GOT3 (cell line): ENCODE results near the gene UBXN6.

Source experiments
- DNase-seq: peaks from one replicate; lab custom pipeline; 2025; ENCODE audit warnings: mixed read lengths; lab: John Stamatoyannopoulos, UW

Gene UBXN6

DNA sequence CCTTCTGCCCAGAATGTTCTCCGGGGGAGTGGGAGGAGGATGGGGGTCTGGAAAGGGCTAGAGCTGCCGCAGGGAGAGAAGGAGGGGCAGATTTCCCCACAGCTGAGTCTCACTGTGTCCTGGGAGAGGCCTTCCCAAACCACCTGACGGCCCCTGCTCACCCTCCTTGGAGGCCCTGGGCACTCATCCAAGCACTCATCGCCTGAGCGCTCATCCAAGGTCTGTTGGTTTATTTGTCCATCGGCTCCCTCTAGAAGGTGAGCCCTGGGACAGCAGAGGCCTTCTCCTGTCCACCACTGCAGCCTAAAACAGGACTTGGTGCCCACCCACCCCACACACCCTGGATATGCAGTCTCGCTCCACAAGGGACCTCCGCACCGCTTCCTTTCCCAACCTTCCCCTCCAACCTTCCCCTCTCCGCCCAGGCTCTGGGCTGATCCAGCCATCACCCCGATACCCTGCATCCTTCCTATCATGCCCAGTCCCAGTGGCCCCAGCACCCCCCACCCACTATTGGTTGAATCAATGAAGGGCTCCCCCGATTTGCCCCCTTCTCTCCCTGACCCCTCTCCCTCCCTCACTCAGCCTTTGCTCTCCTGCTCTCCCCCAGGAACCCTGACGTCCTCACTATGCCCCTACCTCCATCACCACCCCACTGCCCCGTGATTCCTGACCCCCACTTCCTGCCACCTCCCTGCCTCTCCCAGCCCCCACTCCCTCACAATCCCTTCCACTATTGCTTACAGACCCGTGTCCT lies 1.7 kb downstream of the UBXN6 start:
- DNase-seq: peak; percentile 19

DNA sequence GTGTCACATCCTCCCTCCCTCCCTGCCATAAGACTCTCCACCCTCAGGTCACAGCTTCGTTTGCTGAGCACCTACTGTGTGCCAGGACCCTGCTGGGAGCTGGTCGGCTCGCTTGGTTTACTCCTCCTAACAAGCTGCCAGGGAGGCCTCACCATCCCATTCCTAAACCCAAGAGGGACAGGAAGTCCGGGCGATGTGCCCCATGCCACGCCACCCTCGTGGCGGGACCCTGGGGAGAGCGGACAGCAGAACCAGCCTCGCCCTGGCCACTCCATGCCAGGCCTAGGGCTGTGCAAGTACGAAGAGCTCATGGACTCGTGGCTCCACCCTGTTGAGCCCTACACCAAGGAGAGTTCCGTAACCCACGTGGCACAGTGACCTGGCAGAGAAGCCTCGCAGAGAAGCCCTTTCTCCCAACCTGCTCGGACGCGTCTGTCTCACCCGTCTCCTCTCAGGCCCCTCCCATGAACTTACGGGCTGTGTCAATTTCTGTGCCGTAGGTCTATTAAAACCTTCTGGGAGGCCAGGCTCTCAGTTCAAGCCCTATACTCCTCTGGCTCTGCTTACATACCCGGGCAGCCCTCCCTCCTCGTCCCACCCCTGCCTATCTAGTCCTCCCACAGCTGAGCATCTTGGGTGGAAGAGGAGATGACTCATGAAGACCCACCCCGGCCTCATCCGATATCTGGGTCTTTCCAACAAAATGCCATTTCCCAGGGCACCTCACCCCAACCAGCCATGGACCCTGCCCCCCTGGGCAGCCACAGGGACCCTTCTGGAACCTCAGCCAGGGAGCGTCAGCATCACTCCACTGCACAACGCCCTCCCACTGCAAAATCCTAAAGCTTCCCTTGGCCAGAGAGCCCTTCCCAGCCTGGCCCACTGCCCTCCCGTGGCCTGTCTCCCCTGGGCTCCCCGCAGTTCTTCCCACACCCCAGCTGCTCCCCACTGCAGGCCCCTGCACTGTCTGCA lies 2.6 kb downstream of the UBXN6 start:
- no peak for DNase-seq

DNA sequence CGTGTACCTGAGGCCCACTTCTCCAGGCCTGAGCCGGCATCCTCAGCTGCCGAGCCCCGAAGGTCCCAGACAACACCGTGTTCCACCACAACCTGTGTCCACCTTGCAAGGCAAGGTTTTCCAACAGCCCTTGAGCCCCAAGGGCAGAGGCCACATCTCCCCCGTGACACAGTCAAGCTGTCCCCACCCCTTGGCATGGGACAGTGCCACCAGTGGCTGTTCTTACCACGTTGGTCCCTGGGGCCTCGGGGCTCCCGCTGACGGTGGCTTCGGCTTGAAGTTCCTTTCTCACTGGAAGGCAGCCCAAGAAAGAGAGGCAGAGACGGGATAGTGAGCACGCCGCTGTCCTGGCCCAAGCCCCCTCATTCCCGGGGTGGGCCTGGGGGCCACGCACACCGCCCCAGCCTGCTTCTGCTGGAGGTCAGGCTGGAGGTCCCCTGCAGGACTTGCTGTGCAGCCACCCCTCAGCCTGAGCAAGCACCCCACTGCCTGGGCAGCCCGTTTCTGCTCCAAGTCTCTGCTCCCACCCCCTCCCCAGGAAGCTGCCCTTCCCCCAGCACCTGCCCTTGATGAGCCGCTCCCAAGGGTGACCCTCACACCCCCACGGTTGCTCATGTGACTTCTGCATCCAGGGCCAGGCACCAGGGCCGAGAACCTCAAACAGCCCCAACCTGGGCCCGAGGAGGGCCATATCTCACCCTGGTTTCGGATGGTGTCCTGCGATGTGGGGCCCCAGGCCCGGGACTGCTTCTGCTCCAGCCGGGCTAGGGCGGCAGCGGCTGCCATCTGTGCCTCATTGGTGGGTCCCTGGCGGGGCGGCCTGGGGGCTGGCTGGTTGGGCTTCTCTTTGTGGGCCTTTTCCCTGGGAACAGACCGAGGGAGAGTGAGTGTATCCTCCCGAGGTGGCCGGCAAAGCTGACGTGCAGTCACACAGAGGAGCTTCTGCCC lies 4.1 kb downstream of the UBXN6 start:
- no peak for DNase-seq

DNA sequence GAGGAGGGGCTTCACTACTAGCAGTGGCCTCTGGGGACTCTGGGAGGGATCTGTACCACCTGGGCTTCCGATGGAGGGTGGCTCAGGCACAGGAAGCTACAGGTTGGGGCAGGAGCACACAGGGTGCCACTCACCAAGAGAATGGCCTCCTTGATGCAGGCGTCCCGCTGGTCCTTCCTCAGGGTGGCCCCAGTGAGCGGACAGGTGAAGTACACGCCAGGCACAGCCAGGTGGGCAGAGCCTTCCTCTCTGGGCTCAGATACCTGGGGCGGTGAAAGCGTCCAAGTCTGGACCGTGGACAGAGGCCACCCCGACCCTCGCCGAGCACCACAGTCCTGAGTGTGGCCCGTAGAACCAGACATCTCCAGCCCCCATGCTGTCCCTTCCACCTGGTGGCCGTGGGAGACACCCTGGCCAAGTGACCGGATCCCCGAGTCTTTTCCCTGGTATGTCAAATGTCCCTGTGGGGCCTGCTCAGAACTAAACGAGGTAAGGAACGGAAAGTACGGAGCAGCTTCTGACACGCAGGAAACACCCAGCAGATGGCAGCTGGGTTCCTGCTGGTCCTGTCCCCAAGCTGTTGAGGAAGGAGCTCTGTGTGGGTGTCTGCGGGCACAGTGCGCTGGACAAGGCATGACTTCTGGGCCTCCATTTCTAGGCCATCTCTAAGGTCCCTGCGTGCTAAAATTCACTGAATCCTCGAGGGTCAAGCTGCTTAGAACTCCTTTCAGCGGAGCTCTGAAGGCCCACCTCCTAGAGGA lies 5.2 kb downstream of the UBXN6 start:
- no peak for DNase-seq

DNA sequence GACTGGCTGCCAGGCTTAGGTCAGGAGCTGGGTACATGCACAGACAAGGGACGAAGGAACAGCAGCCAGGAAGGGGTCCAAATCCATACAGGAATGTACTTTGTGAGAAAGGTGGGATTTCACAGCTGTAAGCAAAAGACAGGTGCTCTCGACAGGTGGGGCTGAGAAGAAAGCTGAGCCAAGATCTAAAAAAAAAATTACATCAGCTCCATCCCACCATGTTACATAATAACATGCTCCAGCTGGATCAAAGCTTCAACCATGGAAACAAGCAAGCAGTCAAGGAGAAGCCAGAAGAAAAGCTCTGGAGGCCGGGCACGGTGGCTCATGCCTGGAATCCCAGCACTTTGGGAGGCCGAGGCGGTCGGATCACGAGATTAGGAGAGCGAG lies 8.0 kb downstream of the UBXN6 start:
- DNase-seq: no peak

DNA sequence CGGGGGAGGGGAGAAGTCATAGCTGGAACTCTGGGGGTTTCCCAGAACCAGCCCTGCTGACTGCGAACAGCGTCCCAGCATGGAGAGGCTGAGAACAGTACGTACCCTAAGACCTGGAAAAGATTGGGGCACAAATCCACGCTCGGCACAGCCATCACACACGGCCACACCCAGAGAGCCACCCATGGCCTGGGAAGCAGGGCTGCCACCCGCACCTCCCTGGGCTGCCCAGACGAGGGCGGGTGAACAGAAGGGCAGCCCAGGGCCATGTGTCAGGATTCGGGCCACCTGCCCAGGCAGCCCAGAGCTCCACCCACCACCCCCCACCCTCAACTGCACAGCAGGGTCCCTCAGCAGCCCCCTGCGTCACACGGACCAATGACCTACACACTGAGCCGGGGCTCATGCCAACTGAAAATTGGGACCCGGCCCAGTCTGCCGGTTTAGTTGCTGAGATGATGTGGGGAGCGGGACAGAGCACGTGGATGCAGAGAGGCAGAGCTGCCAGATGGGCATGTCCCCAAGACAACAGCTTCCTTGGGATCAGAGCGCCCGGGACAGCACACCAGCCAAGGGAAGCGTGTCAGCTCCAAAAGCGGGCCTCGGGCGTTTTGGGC lies 8.5 kb downstream of the UBXN6 start:
- no peak for DNase-seq

DNA sequence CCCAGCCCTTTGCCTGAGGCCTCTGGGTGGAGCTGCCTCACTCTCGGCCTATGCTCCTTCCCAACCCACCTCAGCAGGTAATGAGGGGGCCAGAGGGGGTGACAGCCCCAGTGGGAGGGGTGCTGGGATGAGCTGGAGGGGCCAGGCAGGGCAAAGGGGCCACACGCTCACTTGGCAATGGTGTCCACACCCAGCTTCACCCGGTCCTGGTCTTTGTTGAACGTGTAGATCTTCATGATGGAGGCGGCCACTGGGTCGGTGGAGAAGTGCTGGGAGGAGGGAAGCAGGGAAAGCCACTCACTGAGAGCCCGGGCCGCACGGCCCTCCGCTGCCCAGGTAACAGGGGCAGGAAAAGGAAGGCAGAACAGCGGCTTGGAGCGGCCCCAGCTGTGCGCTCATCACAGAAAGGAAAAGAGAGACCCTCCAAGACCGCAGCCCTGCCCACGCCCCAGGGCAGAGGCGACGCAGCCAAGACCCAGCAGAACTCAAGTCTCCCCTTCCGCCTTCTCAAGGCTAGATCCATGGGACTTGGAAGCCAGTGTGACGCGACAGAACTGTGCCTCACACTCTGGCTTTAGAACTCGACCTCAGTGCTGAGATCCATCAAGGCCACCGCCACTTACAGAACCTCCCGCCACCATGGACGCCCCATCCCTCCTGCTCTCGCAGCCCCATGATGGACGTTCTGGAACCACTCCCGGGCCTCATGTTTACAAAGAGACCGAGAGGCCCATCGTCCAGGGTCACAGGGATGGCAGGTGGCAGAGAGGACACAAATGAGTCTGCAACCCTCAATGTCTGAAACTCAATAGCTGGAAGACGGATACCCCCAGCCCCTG lies 9.2 kb downstream of the UBXN6 start:
- DNase-seq: no peak

DNA sequence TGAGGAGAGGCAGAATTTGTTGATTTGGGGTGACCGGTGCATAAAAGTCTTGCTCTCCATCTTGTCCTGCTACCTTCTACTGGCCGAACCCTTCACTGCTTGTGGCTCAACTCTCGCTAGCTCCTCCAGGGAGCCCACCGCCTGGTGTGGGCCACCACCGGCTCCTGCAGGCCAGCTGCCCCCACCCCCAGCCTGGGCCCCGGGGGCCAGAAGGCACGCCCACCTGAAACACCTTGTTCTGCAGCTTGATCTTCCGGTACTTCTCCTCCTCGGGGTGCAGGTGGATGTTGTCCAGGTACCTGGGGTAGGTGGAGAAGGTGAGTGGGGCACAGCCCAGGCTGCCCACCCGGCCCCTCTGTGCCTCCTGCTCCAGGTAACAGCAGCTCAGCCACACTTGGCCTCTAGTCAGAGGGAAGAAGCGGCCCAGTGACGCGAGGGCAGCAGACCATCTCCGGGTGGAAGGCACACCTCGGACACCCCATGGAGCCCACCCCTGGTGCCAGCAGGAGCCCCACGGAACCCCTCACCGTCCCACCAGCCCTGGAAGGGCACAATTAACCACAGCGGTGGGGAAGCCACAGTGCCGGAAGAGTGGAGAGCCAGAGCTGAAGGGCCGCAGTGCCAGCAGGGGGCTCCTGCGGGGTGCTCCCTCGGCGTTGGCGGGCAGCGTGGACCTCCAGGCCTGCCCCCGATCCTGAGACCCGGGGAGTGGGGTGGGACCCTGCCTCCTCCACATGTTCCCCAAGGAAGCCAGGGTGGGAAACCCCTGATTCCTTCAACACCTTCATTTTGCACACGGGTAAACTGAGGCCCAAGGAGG lies 10.1 kb downstream of the UBXN6 start:
- no peak for DNase-seq

DNA sequence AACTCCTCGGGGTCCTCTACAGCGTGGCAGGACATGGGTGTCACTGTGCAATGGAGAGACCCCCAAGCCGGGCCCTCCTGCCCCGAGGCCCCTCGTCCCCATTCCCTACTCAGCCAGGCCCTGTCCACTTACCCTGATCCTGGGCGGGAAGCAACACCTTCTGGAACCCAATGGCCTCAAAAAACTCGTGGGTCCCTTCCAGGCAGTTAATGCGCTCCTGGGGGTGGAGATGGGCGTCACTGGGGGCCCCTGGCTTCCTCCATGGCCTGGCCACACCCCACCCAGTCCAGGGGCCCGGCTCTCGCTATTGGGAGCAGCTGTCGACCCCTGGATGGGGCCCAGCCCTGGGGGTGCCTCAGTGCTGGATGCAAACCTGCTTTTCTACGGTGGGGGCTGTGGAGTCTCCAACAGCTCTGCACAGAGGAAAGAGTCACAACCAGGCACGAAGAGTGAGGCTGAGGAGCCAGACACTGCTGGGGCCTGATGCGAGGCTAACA lies 10.8 kb downstream of the UBXN6 start:
- no peak for DNase-seq

DNA sequence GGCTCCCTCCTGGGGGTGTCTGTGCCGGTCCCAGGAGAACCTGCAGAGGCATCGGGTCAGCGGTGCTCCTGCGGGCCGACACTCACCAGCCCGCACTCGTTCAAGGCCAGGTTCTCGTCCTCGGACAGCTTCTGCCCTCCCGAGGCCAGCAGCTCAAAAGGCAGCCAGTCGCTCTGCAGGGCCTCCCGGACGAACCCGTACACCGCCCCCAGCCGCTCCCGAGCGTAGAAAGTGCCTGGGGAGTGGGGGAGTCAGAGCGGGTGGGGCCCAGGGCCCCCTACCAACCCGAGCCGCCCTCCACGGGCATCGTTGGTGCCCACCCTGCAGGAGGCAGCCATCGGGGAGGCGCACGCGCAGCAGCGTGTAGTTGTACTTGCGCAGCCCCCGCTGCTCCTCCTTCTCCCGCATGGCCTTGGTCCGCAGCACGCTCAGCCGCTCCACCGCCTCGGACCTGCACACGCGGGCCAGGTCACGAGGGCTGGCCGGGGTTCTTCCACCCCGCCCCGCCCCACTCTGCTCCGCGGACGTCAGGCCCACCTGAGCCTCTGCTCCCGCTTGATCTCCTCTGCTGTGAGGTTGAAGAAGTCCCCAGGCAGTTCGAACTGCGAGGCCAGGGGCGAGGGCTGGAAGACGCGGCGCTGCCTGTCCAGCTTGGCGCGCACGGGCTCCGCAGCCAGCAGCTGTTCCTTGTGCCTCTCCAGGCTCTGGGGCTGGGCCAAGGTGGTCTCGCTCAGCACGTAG lies 11.5 kb downstream of the UBXN6 start:
- no peak for DNase-seq

DNA sequence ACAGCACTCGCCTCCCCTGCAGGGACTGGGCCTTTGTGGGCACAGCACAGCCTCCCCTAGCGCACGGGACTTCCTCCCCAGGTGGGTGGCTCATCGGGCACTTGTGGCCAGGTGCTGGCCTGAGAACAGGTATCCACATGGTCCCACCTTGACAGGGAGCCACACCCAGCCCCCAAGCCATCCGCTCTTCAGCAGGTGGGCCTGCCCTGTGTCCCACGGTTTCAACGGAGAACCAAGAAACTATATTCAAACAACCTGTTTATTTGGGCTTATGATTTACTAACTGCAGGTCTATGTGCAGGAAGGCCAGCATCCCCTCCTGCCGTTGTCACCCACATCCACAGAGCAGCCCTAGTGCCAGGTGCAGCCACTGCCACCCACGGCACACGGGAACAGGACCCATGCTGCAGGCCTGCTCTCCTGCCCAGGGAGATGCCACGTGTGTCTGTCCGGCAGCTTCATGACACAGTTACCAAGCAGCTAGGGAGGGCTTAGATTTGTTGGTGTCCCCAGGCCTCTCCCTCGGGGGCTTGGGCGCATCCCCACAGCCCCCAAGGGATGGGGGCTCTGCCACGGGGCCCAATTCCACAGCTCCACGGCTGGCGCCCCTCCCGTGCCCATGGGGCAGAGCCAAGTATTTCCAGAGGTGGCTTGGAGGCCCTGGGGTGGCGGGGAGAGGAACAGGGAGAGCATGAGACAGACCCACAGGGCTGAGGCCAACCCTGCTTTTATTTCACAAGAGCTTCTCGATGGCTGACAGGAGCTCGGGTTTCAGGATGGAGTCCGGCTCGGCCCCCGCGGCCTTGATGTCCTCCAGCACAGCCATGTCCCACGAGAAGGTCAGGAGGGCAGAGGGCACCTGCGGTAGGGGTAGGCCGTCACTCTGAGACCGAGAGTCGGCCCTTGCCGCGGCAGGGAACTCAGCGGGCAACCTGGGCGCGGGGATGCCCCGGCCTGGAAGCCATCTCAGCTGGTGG lies 12.5 kb downstream of the UBXN6 start:
- no peak for DNase-seq

DNA sequence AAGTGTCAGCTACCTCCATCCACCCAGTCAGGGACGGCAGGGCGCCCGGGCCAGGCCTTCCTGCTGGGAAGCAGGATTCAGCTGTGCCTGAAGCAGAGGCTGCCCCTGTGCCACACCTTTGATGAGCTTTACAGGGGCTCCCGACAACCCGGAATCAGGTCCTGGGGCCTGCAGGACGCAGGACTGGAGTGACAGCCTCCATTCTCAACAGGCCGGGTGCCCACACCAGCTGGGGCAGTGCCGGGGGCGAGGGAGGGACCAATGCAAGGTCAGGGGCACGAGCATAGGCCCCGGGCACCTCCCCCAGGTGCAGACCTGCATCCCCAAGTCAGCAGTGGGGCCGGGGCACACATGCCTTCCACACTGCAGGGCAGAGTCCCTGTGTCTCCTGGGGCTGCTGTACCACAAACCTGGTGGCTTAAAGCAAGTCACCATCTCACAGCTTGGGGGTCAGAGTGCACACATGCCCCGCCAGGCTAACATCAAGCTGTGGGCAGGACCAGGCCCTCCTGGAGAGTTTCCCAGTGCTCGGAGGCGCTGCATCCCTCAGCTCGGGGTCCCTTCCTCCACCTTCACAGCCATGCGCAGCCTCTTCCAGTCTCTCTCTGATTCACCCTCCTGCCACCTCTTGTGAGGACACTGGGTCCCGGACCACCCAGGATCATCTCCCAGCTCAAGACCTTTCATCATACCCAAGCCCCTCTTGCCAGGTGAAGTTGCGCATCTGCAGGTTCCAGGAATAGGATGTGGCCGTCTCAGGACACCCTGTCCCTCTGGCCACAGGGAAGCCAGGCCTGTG lies 13.4 kb downstream of the UBXN6 start:
- DNase-seq: no peak

DNA sequence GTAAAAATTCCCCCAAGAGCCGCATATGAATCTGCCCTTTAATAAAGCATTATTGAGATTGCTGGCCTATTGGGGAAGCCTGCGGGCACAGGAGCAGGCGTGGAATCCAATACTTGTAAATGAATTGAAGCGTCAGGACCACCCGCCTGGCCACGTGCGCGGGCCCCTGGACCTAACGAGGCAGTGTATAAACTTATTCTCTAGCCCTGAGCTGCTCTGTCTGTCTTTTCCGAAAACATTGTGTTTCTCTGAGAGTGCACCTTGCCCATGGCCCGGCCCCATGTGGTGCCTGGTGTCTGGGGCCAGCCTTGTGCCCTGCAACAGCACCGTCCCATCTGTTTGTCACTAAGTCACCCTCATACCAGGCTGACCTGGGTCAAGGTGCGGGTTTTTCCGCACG lies 14.4 kb downstream of the UBXN6 start:
- DNase-seq: no peak

DNA sequence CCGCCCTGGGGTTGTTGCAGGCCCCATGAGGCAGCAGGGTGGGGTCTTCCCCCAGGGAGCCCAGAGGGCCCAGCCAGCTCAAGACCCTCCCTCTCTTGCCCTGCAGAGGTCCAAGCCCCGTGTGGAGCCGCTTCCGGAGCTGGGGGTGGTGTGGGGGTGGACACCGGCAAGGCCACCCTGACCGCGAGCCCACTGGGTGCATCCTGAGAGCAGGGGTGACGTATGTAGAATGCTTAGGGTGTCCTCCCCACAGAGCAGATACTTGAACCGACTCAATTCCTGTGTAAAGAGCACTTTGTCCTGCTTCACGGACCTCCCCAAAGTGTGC lies 14.8 kb downstream of the UBXN6 start:
- DNase-seq: no peak

DNA sequence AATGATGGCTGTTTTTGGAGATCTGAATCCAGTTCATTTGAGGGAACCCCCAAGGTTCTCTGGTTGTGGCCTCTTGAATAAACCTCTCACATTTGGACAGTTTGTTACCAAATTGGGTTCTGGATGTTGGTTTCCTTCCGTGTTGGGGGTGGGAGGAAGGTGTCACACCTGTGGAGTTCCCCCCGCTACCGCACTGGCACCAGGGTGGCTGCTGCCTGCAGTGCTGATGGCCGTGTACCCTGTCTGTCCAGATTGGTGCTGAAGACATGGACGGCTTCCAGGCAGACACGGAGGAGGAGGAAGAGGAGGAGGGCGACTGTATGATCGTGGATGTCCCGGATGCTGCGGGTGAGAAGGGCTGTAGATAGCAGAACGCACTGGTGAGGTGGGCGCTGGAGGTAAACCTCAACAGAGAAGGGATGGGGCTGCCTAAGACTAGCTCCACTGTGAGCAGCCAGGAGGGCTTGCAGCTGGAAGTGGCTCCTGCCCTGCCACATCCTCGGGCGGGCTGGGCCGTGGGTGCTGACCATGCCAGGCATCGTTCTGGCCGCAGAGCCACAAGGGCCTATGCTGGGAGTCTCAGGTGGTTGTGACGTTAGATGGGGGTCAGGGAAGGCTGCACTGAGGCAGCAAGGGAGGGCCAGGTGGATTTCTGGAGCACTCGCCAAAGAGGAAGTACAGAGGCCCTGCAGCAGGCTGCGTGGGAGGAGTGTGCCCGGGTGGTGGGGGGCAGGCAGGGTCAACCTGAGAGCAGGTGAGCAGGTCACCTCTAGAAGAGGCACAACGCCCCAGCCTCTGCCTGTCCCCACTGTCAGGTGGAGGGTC lies 15.4 kb downstream of the UBXN6 start:
- no peak for DNase-seq
